Ureter (tissue), 1 donor: ENCODE data around the gene SDR9C7. TPM values are rescaled to one million over a fixed set of nuclear protein-coding genes. Genes with fewer than 3 reads are reported as not detected.
A peak's percentile ranks its signal among the peaks of the same experiment; 100 is the strongest.
"Not testable (repeated sequence)": the region's sequence is repeated elsewhere in the genome, so short reads cannot be mapped to it uniquely, and the experiment has no call there.

ENCODE experiments used
- DNase-seq: peaks from one replicate; pipeline ENCODE4 v3.0.0-alpha.2; 2020; ENCODE audit warnings: low spot score
- total RNA-seq: library from RNA; stranded (reverse); gene quantifications from one replicate; pipeline ENCODE4 v1.2.4, GENCODE V29; 2023
- donor health status: DM: yes; HTN: yes; CAD: no.

SDR9C7 gene
- not detected for total RNA-seq

DNA sequence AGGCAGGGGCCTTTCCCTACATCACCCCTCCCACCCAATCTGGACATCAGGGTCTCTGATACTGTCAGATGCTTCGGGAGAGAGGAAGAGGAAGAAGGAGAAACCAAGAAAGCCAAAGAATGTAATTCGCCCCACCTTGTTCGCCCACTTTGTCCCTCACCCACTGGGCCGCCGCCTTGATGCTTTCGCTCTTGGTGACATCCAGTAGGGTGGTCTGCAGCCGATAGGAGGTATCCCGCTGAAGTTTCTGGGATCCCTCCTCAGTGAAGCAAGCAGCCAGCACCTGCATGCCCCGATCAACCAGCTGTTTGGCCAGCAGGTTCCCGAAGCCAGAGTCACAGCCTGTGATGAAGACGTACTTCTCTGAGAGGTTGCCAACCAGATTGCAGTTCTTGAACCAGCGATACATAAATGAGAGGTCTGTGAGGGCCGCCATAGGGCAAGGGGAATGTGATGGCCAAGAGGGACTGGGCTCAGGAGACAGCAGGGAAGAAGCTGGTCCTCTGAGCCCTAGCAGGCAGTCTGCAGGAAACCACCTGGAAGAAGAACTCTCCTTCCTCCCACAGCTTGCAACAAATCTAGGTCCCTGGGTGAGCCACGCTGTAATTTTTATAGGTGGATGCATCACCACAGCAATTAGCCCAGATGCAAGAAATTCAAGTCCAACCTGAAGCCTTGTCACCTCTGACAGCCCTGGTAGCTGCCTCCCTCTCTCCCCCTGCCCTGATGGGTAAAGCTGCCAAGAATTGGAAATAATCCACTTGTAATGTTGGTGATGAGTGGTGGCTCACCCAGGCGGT, at the start of gene SDR9C7:
Gene SDR9C7, minus strand, starts transcription at position 583 of the 800 bp plus-strand sequence. Its CDS starts 147 bp downstream, at position 436.
- peak; percentile 39 for DNase-seq

DNA sequence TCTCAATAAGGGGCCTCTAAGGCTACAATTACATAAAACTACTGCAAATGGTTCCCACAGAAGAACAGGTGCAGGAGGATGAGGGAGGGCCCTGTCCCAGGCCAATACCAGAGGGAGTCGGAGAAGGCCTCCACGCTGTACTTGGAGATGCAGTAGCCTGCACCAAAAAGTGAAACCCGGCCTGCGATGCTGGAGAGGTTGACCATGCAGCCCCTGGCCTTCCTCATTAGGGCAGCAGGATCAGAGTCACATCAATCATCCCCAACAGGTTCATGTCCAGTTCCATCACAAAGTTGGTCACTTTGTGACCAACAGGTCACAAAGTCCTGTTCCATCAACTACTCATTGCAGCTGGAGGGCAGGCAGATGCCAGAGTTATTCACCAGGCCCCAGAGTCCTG, 49.2 kb upstream of the SDR9C7 start:
- no peak for DNase-seq

DNA sequence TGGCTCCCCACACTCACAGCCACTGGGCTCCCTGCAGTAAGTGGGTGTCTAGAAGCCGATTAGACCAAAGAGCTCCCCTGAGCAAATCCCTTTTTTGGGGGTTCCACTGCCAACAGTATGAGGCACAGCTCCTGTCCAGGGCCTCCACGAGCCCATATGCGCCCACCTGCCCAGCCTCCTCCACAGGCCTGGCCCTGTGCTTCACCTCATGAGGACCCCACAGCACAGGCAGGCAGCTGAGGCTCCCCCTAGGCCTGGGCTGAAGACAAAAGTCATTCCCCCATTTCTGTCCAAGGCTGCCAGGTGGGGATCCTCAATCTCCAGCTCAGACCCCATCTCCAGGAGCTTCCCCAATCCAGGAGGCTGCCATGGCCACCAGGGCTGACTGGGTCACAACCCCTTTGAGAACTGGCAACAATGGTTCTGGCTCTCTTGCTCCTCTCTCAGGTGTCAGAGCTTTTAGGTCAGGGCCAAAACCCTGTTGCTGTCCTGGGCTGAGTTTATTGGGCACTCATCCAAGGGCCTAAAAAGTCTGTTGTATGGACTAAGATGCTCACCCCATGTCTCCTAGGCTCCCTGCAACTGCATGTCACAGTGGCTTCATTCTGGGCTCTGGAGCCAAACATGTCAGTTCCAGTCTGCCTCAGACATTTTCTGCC, 48.5 kb upstream of the SDR9C7 start:
- not testable (repeated sequence) for DNase-seq

DNA sequence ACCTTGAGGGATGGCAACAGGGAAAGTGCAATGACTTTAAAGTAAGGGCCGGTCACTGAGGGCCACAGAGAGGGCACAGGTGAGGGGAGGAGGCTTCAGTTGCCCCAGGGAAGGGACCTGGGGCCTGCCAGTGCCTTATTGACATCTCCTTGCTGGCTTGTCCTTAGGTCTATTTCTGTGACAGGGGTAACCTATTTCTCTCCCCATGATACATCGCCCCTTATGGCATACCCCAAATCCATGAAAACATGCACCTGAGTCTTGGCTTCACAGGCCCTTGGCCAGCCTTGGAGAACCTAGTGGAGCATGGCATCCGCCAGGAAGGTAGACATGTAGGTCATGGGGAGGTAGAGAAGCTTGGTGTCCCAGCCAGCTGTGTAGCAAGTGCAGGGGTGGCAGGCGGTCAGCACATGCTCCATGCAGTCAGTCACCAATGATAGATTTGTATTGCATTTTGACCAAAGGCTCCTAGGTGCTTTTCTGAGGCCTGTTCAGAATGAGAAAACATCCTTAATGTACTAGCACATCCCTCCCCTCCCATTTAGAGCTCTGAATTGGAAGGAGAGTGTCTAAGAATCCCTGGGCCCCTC, 46.8 kb upstream of the SDR9C7 start:
- no peak for DNase-seq

DNA sequence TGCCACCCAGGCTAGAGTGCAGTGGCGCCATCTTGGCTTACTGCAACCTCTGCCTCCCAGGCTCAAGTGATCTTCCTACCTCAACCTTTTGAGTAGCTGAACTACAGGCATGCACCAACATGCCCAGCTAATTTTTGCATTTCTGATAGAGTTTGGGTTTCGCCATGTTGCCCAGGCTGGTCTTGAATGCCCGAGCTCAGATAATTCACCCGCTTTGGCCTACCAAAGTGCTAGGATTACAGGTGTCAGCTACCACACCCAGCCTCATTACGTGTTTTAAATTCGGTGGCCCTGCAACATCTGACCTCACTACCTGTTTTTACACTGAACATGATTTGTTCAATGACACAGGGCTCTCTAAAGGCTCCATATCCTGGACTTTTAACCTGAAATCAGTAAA, 46.1 kb upstream of the SDR9C7 start:
- no peak for DNase-seq

DNA sequence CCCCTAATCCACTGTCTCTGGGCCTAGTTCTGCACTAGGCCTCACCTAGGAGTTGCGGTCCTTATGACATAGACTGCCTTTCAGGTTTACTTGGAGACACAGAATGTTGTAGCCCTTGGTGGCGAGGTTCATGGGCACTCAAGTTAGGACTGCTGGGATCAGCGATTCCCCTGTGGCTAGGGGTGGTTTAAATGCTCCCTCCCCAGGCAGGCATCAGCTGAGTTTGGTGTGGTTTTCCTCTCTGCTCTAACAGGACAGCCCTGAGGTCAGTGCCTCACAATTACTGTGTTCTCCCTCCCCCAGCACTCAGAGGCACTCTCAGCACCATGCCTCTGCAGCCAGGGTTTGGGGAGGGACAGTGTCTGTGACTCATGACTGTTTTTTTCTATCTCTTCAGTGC, 45.4 kb upstream of the SDR9C7 start:
- DNase-seq, result no peak

DNA sequence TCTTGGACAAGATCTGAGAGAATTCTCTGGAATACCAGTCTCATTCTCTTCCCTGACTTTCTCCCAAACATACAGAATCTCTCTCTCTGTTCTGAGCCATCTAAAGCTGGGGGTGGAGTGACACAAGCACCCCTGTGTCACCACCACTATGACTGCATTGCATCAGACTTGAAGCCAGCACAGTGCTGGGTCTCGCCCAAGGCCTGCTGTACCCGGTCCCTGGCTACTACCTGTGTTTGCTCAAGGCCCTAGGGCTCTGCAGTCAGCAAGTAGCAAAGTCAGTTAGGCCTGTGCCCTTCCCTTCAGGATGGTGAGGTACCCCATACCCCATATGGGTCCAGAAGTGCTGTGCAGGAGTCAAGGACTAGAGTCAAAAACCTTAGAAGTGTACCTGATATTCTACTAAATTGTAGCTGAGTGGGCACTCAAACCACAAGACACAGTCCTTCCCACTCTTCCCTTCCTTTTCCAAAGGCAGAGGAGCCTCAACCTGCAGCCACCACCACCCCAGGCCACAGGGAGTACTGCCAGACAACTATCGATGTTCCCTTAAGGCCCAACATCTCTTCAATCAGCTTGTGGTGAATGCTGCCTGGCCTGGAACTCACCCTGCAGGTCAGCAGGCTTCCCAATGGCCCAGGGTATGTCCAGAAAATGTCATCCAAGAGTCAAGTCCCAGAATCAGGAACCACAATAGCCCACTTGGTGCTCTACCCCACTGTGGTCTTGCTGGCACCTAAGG, 44.4 kb upstream of the SDR9C7 start:
- DNase-seq, result no peak

DNA sequence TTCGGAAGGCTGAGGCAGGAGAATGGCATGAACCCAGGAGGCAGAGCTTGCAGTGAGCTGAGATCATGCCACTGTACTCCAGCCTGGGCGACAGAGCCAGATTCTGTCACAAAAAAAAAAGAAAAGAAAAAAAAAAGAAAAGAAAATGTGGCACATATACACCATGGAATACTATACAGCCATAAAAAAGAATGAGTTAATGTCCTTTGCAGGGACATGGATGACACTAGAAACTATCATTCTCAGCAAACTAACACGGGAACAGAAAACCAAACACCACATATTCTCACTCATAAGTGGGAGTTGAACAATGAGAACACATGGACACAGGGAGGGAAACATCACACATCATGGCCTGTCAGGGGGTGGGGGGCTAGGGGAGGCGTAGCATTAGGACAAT, 43.2 kb upstream of the SDR9C7 start:
- not testable (repeated sequence) for DNase-seq

DNA sequence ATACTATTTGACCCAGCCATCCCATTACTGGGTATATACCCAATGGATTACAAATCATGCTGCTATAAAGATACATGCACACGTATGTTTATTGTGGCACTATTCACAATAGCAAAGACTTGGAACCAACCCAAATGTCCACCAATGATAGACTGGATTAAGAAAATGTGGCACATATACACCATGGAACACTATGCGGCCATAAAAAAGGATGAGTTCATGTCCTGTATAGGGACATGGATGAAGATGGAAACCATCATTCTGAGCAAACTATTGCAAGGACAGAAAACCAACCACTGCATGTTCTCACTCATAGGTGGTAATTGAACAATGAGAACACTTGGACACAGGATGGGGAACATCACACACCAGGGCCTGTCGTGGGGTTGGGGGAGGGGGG, 40.0 kb upstream of the SDR9C7 start:
- not testable (repeated sequence) for DNase-seq

DNA sequence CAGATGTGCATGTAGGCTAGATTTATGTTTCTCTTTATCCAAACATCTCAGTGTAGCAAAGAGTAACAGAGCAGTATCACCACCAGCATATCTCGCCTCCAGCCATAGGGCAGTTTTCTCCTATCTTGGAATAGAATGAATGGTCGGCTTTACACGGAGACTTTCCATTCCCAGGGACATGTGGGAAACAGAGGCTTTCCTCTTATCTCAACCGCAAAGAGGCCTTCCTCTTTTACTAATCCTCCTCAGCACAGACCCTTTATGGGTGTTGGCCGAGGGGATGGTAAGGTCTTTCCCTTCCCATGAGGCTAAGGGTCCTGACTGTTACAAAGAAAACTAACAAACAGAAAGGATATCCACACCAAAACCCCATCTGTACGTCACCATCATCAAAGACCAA, 34.7 kb upstream of the SDR9C7 start:
- DNase-seq, result not testable (repeated sequence)

DNA sequence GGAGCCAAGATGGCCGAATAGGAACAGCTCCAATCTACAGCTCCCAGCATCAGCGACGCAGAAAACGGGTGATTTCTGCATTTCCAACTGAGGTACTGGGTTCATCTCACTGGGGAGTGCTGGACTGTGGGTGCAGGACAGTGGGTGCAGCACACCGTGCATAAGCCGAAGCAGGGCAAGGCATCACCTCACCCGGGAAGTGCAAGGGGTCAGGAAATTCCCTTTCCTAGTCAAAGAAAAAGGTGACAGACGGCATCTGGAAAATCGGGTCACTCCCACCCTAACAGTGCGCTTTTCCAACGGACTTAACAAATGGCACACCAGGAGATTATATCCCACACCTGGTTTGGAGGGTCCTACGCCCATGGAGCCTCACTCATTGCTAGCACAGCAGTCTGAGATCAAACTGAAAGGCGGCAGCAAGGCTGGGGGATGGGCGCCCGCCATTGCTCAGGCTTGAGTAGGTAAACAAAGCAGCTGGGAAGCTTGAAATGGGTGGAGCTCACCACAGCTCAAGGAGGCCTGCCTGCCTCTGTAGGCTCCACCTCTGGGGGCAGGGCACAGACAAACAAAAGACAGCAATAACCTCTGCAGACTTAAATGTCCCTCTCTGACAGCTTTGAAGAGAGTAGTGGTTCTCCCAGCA, 31.9 kb upstream of the SDR9C7 start:
- DNase-seq, result not testable (repeated sequence)

DNA sequence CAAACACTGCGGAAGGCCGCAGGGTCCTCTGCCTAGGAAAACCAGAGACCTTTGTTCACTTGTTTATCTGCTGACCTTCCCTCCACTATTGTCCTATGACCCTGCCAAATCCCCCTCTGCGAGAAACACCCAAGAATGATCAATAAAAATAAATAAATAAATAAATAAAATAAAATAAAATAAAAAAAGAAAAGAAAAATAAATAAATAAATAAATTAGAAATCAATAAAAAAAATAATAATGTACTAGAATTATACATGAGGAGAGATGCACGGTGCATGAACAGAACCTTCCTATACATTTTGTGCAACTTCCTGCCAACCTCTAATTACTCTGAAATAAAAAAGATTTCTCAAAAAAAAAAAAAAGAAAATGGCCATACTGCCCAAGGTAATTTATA, 30.9 kb upstream of the SDR9C7 start:
- DNase-seq, result not testable (repeated sequence)

DNA sequence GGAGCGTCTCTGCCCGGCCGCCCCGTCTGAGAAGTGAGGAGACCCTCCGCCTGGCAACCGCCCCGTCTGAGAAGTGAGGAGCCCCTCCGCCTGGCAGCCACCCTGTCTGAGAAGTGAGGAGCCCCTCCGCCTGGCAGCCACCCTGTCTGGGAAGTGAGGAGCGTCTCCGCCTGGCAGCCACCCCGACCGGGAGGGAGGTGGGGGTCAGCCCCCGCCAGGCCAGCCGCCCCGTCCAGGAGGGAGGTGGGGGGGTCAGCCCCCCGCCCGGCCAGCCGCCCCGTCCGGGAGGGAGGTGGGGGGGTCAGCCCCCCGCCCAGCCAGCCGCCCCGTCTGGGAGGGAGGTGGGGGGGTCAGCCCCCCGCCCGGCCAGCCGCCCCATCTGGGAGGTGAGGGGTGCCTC, 29.3 kb upstream of the SDR9C7 start:
- not testable (repeated sequence) for DNase-seq

DNA sequence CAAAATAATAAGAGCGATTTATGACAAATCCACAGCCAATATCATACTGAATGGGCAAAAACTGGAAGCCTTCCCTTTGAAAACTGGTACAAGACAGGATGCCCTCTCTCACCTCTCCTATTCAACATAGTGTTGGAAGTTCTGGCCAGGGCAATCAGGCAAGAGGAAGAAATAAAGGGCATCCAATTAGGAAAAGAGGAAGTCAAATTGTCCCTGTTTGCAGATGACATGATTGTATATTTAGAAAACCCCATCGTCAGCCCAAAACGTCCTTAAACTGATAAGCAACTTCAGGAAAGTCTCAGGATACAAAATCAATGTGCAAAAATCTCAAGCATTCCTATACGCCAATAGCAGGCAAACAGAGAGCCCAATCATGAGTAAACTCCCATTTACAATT, 28.0 kb upstream of the SDR9C7 start:
- not testable (repeated sequence) for DNase-seq

DNA sequence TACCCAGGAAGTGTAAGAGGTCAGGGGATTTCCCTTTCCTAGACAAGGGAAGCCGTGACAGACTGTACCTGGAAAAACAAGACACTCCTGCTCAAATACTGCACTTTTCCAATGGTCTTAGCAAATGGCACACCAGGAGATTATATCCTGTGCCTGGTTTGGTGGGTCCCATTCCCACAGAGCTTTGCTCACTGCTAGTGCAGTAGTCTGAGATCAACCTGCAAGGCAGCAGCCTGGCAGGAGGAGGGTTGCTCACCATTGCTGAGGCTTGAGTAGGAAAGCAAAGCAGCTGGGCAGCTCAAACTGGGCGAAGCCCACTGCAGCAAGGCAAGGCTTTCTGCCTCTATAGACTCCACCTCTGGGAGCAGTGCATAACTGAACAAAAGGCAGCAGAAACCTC, 24.2 kb upstream of the SDR9C7 start:
- DNase-seq, result no peak

DNA sequence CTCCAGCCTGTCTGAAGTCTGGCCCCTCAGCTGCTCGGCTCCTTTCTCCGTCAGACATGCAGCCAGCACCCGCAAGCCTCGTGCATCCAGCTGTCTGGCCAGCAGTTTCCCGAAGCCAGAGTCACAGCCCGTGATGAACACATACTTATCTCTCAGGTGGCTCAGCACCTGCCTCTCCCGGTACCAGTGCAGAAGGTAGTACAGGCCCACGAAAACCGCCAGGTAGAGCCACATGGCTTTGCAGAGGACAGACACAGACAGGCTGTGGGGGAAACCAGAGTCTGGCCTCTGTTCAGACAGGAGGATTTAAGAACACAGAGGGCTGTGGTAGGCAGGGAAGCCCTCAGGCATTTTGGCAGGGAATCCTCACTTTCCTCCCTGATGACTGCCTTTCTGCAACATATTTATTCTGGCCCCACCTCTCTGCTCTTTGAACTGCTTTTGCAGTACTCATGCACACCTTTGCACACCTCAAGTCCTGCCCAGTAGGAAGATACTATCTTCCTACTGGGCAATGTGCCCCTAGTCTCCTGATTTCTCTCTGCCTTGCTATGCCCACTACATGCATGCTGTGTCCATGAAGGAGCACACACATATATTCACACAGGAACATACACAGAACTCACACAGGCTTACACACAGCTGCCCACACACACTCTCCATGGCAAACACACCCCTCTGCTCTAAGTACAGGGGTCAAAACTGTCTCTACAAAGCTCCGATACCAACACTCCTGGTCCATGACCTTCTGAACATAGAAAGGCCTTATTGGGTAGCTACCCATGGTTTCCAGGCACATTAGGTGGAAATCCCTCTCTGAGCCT, 23.2 kb upstream of the SDR9C7 start, which contains the start of gene RDH16:
Gene RDH16, minus strand, starts transcription at position 380 of the 824 bp plus-strand sequence. Its CDS starts 146 bp downstream, at position 234.
- no peak for DNase-seq

DNA sequence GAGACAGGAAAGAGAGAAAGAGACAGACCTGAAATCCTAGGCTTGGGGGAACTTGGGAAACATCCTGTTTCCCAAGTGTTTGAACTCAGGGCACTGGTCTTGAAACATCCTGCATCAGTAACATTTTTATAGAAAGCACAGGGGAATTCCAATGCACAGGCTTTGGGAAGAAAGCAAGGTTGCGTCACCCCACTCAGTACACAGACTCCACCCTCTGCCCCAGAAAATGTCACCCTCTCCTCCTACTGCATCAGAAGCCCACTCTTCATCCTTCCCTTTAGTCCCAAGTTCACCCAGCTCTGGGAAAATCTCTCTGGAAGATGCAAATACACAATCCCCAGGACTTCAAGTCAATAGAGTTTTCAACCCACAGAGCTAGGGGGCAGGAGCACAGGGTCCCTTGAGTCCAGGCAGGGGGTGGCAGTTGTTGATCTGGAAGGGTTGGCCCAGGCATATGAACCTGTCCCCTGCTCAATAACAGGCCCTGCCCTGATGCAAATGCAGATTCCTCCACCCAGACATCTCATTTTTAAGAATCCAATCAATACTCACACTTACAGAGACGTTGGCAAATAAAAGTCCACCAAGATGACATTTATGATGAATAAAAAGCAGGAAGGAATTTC, 21.5 kb upstream of the SDR9C7 start:
- DNase-seq, result no peak

DNA sequence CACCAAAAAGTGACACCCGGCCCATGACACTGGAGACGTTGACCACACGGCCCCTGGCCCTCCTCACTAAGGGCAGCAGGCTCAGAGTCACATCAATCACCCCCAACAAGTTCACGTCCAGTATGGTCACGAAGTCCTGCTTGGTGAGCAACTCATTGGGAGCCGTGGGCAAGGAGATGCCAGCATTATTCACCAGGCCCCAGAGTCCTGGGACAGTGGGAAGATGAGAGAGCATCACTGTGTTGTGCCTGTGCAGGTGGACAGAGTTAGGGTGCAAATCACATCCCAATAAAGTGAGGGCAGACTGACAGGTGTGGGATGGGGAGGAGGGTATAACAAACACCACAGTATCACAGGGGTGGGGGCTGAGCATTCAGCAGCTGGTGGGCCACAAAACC, 20.7 kb upstream of the SDR9C7 start:
- no peak for DNase-seq

DNA sequence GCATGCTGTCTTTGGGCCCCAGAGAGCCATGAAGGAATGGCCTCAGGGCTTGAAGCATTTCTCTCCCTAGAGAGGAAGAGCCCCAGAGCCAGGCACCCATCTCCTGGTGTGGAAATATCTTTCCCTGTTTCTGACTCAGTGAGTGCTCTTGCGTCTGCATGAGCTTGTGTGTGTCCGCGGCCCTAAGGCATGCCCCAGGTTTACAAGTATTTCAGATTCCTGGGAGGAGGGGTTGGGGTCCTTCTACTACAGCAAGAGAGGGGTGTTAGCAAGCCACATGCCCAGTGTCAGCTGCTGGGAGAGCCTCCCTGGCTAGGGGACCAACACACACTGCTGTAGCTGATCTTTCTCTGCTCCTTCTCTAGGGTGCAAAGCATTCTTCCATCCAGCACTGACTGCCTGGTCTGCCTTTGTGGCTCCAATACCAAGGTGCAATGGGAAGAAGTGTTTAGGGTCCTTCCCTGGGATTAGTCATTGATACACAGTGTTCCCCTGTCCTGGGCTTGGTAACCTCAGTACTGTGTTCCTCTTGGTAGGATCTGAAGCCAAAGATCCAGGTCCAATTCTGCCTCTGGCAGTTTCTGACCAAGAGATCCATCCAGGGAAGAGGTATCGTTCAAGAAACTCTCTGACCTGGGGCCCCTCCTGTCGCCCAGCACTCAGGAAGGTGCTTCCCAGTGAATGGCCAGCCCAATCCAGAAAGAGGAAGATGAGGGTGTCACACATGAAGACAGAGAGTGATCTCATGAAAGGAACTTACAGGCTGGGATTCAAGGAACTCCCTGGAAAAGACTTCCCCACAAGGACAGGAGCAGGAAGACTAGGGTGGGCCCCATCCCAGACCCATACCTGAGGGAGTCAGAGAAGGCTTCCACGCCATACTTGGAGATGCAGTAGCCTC, 20.1 kb upstream of the SDR9C7 start:
- DNase-seq, result no peak
